Activated CD8-positive, alpha-beta memory T cell treated with anti-CD3 and anti-CD28 coated beads, Interleukin-2, amount 50 U/mL, for 24 hours (primary cell): ENCODE measurements around the gene TMEM163.

Experiments used
- DNase-seq: peaks from one replicate; pipeline ENCODE4 v3.0.0-alpha.2; 2020; ENCODE audit errors: extremely low read depth

Gene TMEM163

DNA sequence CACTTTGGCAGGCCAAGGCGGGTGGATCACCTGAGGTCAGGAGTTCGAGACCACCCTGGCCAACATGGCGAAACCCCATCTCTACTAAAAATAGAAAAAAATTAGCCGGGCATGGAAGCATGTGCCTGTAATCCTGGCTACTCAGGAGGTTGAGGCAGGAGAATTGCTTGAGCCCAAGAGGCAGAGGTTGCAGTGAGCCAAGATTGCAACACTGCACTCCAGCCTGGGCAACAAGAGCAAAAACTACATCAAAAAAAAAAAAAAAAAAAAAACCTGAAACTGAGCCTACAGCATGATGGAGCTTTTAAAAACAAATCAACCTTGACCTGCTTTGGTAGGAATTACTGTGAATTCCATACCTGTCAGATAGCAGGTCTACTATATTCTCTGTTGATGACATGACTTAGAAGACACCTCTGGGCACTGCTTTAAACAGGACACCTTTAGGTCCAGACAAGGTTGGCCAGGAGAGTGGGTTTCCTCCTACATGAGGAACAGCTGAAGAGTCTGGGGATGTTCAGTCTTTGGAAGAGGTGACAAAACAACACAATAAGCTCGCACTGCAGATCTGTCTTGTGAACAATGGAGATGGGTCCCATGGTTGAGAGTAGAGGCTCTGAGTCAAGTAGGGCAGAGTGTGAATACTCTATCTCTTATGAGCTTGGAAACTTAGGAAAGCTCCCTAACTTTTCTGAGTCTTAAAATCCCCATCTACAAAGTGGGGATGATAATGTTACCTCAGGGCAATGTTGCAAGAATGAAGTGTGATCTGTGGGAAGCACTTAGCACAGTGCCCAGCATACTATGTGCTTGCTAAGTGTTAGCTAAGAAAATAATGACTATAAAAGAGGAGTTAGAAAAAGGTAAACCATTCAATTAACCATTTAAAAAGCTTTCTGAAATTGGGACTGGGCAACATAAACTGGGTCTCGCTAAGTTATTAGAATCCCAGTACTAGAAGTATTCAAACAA is 25.2 kb downstream of the TMEM163 start:
- no peak for DNase-seq

DNA sequence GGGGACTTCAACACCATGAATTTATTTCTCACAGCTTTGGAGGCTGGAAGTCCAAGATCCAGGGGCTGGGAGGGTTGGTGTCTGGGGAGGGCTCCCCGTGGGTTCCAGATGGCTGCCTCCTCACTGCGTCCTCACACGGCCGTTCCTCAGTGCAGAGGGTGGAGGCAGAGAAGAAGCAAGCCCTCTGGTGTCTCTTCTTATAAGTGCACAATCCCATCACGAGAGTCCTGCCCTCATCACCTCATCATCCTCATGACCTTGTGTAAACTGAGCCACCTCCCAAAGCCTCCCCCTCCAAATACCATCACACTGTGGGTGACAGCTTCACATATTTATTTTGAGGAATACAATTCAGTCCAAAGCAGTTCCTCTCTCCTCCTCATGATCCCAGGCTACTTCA is 26.3 kb downstream of the TMEM163 start:
- DNase-seq = no peak

DNA sequence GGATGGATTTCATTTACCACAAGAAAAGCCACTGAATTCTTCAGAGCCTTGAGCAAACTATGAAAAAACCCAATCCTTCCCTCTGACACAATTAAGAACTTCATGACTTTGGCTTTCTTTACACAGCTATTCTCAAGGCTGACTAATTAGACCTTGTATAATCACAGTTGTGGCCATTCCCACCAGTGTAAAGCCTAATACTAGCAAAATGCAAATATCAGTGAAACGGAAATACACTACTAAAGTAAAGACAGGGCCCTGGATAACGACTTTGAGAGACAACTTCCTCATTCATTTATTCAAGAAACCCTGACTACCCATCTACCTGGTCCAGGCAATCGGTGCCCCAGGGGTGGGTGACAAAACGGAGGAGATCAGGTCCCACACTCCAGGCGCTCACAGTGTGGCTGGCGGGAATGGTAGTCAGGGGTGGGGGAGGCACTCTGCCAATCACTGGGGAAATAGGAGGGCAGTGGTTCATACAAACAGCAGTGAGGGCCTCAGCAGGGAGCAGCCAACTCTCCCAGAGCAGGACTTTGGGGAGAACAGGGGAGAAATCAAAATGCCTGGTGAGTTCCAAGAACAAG is 28.1 kb downstream of the TMEM163 start:
- DNase-seq = no peak

DNA sequence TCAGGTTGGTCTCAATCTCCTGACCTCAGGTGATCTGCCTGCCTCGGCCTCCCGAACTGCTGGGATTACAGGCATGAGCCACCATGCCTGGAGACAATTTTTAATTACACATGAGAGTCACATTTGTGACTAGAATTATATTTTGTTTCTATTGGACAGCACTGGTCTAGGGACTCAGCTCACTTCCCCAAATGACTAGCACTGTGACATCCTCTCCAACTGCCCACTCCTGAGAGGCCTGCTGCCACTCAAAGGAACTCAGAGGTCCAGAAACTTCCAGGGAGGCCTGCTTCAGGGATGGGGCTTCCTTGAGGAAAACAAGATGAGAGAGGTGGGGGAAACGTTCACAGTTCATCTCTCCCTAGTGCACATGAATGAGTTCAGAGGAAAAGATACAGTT is 29.5 kb downstream of the TMEM163 start:
- no peak for DNase-seq

DNA sequence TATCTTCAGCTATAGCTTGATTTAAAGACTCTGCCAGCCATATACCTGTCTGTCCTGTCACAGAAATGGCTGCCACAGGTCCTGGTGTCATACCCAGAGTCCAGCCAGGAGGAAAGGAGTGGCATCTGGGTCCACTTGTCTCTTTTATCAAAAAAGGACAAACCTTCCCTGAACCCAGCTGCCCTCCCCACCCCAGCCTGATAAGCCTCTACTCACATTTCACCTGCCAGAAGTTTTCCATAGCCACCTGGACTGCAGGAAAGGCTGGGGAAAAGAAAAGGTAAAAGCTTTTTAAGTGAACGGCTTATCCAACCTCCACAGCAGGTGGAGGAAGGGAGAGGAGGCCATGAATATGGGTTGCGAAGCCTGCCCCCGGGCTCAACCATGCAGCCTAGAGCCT is 32.8 kb downstream of the TMEM163 start:
- DNase-seq = no peak

DNA sequence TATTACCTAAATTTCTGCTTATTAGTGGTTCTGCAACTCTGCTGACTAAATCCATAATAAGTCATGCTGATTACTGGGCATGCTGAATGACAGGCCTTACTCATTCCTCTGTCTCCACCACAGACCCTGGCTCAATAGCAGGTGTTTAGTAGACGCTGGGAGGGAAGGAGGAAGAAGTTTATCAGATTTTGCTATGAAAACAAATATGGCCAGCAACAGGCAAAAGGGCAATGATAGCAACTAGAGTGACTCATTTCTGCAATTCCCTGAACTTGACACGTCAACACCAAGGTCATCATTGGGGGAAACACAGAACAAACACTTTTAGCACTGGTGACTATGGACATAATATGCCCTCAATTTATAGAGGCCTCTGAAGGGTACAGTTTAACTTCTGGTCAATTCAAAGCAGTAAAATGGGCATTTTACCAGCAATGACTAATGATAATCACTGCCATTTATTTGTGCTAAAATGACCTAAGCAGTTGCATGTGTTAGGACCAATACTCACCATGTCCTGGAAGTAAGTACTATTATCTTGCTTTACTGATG is 35.2 kb downstream of the TMEM163 start:
- DNase-seq = no peak

DNA sequence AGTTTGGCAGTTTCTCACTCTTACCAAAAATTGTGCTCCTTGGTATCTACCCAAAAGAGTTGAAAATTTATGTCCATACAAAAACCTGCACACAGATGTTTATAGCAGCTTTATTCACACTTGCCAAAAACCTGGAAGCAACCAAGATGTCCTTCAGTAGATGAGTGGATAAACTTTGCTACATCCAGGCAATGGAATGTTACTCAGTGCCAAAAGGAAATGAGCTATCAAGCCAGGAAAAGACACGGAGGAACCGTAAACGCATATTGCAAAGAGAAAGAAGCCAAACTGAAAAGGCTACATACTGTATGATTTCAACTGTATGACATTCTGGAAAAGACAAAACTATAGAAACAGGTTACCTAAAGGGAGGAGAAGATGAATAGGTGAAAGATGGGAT is 36.1 kb downstream of the TMEM163 start:
- DNase-seq = no peak

DNA sequence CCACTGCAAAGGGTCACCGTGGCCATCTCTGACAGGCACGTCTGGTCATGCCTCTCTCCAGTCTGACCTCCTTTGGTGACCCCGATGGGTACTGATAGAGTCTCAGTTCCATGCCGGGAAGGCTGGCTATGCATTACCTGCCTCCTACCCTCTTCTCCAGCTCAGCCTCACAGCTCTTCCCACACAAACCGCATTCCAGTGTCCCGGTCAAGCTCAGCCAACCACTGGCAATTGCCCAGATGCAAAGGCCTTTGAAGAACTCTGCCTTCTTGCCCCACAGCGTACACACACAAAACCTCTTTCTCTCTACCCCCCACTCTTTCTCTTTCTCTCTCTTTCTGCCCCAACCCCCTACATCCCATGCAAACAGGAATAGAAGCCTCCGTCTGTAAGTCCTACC is 37.6 kb downstream of the TMEM163 start:
- DNase-seq = no peak

DNA sequence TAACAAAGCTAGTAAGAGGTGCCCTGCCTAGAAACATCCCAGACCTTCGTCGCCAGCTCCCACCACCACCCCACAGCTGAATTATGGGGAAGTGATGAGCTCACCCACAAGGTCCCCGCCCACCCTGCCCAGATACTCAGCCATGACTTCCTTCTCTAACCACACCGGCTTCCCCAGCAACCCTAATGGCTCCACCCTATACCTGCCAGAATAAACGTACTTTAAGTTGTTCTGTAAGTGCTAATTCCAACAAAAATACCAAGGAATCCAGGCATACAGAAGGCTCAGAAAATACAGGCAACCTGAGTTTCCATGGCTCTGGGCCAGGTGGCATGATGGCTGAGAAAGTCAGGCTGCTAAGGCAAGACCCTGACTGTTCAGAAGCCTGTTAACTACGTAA is 39.1 kb downstream of the TMEM163 start:
- no peak for DNase-seq

DNA sequence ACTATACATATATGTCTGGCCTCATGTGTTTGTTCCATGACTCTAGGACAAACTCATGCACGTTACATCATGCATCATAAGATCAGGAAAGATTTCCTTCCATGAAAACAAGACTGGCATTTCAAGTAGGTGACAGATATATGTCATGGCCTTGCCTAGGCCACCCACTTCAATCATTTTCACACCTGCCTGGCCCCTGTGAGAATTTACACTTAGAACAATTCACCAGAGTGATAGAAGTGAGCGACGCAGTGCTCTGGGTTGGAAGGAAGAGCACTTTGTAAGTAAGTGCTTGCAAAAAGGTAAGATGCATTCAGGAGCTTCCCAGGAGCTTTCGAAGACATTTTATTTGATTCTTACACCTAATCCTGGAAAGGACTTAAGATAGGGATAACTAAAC is 39.5 kb downstream of the TMEM163 start:
- DNase-seq = no peak

DNA sequence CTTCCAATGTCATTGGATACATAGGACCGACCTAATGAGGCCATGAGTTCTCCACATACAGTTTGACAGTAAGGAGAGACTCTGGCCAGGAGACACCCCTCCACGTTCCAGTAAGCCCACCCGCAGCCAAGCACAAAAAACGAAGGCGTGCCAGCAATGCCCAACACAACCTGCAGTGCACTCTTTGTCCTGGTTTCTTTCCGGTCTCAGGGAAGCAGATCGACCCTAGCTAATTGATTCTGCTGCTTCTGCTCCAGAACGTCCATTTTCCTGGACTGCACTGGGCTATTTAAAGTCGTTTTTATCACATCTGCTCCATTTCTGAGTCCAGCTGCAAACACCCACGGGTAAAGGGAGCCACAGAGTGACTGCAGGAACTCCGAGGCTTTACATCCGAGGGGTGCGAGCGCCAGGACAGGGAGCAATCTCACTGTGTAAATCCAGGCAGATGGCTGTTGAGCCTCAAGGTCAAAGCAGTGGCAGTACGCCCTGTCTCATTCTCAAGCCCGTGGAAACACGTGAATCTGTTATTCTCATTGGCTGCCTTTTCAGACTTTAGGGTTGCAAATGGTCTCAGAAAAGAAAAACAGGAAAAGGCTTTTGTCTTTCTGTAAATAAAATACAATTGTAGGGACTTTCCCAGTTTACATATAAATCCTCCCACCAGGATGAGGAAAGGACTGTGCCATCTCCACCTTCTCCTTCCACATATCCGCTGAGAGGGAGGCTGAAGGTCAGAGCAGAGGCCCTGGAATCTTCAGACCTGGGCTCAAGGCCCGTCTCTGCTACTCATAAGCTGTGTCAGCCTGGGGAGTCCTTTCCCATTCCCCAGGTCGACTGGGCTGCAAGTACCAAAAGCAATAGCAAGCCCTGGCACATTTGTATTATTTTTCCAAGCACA is 40.7 kb downstream of the TMEM163 start:
- no peak for DNase-seq

DNA sequence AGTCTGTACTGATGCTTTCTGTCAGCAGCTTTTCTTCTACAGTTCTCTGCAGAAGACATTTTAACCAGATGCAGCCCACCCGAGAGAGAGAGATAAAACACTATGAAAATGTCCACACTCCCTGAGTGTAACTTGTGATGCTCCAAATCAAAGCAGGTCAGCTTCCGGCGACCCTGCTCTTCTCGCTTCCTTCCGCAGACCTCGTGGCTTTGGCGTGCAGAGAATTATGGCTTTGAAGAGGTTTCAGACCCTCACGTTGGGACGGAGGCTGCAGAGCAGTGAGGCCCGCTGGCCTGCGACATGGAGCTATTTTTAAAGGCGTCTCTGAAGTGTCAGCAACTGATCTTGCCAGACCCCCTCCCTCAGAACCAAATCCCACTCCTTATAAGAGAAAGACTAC is 41.8 kb downstream of the TMEM163 start:
- DNase-seq = no peak

DNA sequence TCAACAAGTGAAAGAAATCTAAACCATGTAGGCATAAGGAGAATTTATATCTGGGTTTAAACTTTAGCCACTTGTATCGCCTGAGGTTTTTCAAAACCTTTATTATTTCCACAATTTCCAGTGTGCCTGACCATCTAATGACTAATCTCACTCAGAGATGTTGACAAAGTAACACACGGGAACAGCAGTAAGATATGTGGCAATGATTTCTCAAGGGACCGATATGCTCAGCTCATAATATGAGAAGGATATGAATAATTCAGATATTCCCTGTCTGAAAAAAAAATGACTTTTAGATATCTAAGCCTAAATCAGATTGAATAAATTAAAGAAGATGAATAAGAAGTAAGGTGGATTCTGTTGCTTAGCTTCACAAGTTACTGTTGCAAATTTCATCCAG is 43.5 kb downstream of the TMEM163 start:
- no peak for DNase-seq

DNA sequence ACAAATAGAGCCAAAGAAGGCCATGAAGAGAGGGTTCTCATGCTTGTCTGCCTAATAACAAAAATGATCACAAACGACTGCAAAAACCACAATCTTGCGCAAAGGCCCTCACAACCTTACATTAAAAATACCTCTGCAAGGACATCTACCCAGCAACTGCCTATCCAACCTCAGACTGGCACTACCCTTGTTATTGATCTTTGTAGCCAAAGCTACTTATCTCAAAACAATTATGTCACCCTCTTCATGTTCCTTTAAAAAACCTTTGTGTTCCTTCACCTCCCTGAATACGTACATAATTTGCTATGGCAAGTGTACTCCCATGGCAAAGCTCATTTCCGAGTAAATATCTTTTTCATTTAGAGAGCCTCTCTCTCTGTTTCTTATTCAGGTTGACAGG is 44.1 kb downstream of the TMEM163 start:
- no peak for DNase-seq

DNA sequence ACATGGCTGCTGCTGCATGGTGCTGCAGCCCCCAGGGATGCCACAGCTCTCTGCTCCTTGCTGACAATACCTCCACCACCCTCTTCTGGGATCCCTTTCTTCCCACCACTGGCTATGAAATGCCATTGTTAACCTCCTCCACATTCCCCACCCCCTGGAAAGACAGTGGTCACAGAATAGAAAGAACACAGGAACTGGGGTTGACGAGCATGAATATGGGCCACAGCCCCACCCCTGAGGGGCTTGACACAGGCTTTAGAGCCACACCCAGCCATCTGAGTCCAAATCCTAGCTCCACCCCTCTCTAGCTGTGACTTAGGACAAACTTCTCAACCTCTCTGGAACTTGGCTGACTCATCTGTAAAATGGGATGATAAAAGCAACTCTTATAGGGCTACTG is 47.3 kb downstream of the TMEM163 start:
- no peak for DNase-seq

DNA sequence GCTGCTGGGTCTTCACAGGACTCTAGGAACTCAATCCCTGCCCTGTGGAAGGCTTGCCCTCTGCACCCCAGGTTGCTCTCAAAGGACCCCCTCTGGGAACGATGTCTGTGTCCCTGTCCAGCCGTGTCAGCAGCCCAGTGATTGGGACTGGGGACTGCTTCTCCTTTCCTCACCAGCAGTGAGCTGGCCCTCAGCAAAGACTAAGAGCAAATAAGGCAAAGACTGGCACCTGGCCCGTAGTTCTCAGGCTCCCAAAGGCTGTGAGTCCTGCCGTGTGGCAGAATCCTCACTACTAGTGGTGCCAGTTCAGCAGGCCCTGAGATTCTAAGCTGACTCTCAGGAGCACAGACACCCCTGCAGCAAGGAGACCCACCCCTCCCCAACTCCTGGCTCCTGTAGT is 47.8 kb downstream of the TMEM163 start:
- no peak for DNase-seq

DNA sequence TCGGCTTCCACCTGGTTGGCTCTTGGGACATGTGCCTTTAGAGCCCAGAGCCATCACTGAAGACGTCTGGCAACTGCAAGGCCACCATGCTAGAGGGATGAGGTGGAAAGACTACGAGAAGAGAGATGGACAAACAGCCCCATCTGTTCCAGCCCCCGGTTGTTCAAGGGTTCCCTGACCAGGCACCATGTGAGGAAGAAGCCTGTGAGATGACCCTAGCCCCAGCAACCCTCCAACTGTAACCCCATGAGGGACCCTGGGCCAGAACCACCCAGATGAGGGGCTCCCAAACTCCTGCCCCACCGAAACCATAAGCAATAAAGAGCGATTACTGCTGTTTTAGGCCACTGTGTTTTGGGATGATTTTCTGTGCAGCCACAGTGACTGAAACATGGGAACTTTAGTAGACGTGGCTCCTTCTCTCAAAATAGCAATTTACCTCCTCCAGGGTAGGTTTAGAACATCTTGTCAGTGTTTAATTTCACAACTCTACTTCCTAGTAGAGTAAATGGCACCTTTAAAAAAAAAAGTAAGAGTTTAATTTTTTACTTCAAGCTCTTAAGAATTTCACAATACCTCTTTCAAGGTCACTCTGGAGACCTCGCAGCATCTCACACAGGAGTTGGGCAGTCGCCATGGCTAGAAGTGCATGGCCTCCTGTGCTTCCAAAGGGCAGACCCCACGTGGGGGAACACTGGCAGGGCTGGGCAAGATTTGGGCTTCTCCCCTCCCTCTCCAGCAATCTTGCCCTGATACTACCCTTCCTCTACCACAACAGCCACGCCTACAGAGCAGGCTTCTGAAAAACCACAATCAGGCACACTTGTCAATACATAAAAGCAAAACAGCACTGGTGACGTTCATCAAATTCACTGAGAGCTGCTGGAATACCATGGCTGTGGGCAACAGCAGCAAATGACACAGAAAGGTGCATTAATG is 48.8 kb downstream of the TMEM163 start:
- DNase-seq = no peak

DNA sequence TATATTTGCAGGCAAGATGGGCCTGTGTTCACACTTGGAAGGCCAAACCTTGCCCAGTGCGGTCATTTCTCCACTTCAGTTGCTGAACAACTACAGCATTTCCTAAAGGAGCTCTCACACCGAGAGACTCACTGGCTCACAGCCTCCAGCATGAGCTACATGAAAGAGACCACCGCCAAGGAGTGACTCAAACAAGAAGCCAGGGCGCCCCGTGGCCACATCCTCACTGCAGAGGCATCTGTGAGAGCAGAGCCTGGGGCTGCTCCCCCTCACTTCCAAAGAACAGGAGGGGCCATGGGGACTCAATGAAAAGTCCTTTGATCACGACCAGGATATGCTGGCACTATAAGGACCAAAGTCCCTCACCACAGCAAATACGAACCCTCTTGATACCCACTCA is 50.0 kb downstream of the TMEM163 start:
- peak; percentile 46 for DNase-seq

DNA sequence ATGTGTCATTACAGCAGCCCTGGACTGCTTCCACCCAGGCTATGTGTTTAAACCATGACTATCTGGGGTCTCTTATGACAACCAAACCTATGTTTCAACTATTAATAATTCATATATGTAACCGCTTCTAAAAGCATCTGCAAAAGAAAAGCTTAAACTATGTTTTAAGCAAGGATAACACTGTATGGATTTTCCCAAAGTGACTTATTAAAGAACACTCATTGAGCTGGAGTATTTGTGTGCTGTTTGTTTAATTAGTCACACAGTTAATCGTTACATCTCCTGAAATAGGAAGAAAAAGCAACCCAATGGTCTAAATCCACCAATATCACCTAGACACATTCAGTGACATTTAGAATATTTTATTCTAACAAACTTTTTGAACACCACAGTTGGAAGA is 51.3 kb downstream of the TMEM163 start:
- no peak for DNase-seq

DNA sequence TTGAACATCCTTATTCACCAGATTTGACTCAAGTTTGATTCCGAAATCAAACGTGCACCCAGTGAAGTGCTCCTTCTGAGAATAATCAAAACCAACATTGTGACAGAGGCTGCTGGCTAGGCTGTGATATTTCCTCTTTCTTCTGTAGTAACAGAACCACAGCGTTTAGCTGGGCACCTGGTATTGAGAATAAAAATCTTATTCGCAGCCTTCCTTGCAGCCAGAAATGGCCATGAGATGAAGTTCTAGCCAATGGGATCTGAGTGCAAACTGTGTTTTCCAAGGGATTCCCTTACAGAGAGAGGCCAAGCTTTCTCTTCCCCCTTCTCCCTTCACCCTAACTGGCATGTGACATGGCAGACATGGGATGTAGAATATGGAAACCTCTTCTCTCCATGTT is 51.7 kb downstream of the TMEM163 start:
- no peak for DNase-seq
